ENCODE measurements around the gene ABCB4. TPM values are rescaled to one million over a fixed set of nuclear protein-coding genes. Genes with fewer than 3 reads are reported as not detected.

Gene ABCB4
- total and polyA plus RNA-seq, 2 of the 8 experiments (the other 6 are each of a cell fraction or from before 2014, with no cell fraction given), result 0.54 to 0.60 TPM

- TF ChIP-seq CHD7 (IDR thresholded peaks at IDR 0.05; ENCODE audit: insufficient replicate concordance, low read length) (no peak), TAF7 (optimal IDR thresholded peaks at IDR 0.05; ENCODE audit: borderline replicate concordance, low read depth, low read length) (no peak), TEAD4 (IDR thresholded peaks at IDR 0.05; ENCODE audit: low read depth, low read length) (no peak)
Measured at GRCh38 chr7:87411186-87411585, 64.3 kb downstream of the ABCB4 start (continued).
